Trophoblast cell (in vitro differentiated cells and primary cell): ENCODE measurements around the gene PTK6.

Source experiments
- DNase-seq, 2 donors: peaks; one replicate each; pipeline ENCODE4 v3.0.0-alpha.2; 2016
- H2AFZ ChIP-seq: 2 replicates; pipeline ENCODE4 v1.6.1; 2013; ENCODE audit warnings: low read length, moderate library complexity, mild to moderate bottlenecking; ENCODE audit not compliant: insufficient read depth, poor library complexity
- H2AK5ac ChIP-seq: 2 replicates; pipeline ENCODE4 v1.6.1; 2013; ENCODE audit warnings: mild to moderate bottlenecking, low read length
- H2BK120ac ChIP-seq: 2 replicates; pipeline ENCODE4 v1.6.1; 2013; ENCODE audit warnings: low read length, mild to moderate bottlenecking, moderate library complexity; ENCODE audit not compliant: insufficient read depth, poor library complexity
- H2BK12ac ChIP-seq: 2 replicates; pipeline ENCODE4 v1.6.1; 2013; ENCODE audit warnings: mild to moderate bottlenecking, low read length, moderate library complexity
- H2BK5ac ChIP-seq: 2 replicates; pipeline ENCODE4 v1.6.1; 2013; ENCODE audit warnings: low read length, low read depth, moderate library complexity, mild to moderate bottlenecking; ENCODE audit not compliant: poor library complexity
- H3K14ac ChIP-seq: 2 replicates; pipeline ENCODE4 v1.6.1; 2013; ENCODE audit warnings: mild to moderate bottlenecking, low read length
- H3K18ac ChIP-seq: 2 replicates; pipeline ENCODE4 v1.6.1; 2013; ENCODE audit warnings: mild to moderate bottlenecking, low read length
- H3K23ac ChIP-seq: 2 replicates; pipeline ENCODE4 v1.6.1; 2013; ENCODE audit warnings: low read length
- H3K27ac ChIP-seq: 2 replicates; pipeline ENCODE4 v1.5.1; 2013; ENCODE audit warnings: low read depth, mild to moderate bottlenecking, inconsistent platforms, low read length, moderate library complexity
- H3K27me3 ChIP-seq: 2 replicates; pipeline ENCODE4 v1.6.1; 2013; ENCODE audit warnings: inconsistent platforms, mild to moderate bottlenecking, low read length, moderate library complexity; ENCODE audit not compliant: insufficient read depth
- H3K36me3 ChIP-seq, 2 experiments: 1 replicate in 1 of 2; 2 replicates in 1 of 2; pipeline ENCODE4 v1.6.1; 2013; ENCODE audit warnings: low read length in 2 of 2, mild to moderate bottlenecking in 2 of 2, moderate library complexity in 1 of 2; ENCODE audit not compliant: insufficient read depth in 2 of 2, control insufficient read depth in 1 of 2
- H3K4ac ChIP-seq: 2 replicates; pipeline ENCODE4 v1.6.1; 2013; ENCODE audit warnings: low read depth, mild to moderate bottlenecking, low read length, moderate library complexity
- H3K4me1 ChIP-seq, 2 experiments: 1 replicate in 1 of 2; 2 replicates in 1 of 2; pipeline ENCODE4 v1.6.1; 2013; ENCODE audit warnings: low read length in 2 of 2, mild to moderate bottlenecking in 2 of 2, moderate library complexity in 1 of 2; ENCODE audit not compliant: insufficient read depth in 2 of 2, control insufficient read depth in 1 of 2
- H3K4me2 ChIP-seq: 2 replicates; pipeline ENCODE4 v1.6.1; 2013; ENCODE audit warnings: inconsistent platforms, mild to moderate bottlenecking, low read length, moderate library complexity
- H3K4me3 ChIP-seq: 2 replicates; pipeline ENCODE4 v1.5.1; 2013; ENCODE audit warnings: mild to moderate bottlenecking, low read depth, low read length, inconsistent platforms
- H3K79me1 ChIP-seq: one replicate; pipeline ENCODE4 v1.6.1; 2013; ENCODE audit warnings: low read length
- H3K79me2 ChIP-seq: 2 replicates; pipeline ENCODE4 v1.6.1; 2013; ENCODE audit warnings: low read length, mild to moderate bottlenecking; ENCODE audit not compliant: control insufficient read depth, insufficient read depth, poor library complexity
- H3K9ac ChIP-seq: 2 replicates; pipeline ENCODE4 v1.6.1; 2013; ENCODE audit warnings: mild to moderate bottlenecking, low read length
- H3K9me3 ChIP-seq: 2 replicates; pipeline ENCODE4 v1.6.1; 2013; ENCODE audit warnings: low read depth, mild to moderate bottlenecking, control low read depth, inconsistent platforms, low read length; ENCODE audit not compliant: insufficient read depth
- H4K12ac ChIP-seq: 2 replicates; pipeline ENCODE4 v1.6.1; 2013; ENCODE audit warnings: low read depth, mild to moderate bottlenecking, low read length, moderate library complexity
- H4K8ac ChIP-seq: 2 replicates; pipeline ENCODE4 v1.6.1; 2013; ENCODE audit warnings: low read depth, mild to moderate bottlenecking, low read length, moderate library complexity
- H4K91ac ChIP-seq: one replicate; pipeline ENCODE4 v1.6.1; 2013; ENCODE audit warnings: low read depth, mild to moderate bottlenecking, low read length, moderate library complexity
- WGBS: extraction: QIAGEN DNeasy Blood & Tissue Kit; methylation state at CpG from one replicate; pipeline ENCODE4 v1.1.7; 2013; ENCODE audit warnings: missing lambda C conversion rate; ENCODE audit not compliant: insufficient read length, insufficient coverage; ENCODE audit errors: extremely low coverage; 5-methylcytosine and 5-hydroxymethylcytosine counted together

PTK6 gene

GRCh38 chr20:63580796-63581461 lies 43.8 kb upstream of the PTK6 start:
- Histone ChIP-seq H3K4me1 (no peaks in the 10 kb centered on the region), H3K18ac (no peak overlapping the region), H3K4me3 (no peak overlapping the region), H3K36me3 (no peaks in the 10 kb centered on the region), H2BK5ac (no peak overlapping the region), H3K27ac (no peak overlapping the region), H4K8ac (no peak overlapping the region), H3K9me3 (no peaks in the 10 kb centered on the region), H4K12ac (no peak overlapping the region), H3K4ac (no peak overlapping the region), H3K27me3 (no peaks in the 10 kb centered on the region), H3K9ac (no peak overlapping the region), H2BK12ac (no peak overlapping the region), H3K23ac (no peak overlapping the region), H2BK120ac (no peak overlapping the region), H2AK5ac (no peak overlapping the region), H3K4me2 (no peak overlapping the region), H3K79me1 (no peaks in the 10 kb centered on the region), H4K91ac (no peak overlapping the region), H3K79me2 (no peaks in the 10 kb centered on the region), H3K14ac (no peak overlapping the region), H2AFZ (no peak overlapping the region)
- no CpG with 5 or more reads among the region's 12 CpGs for WGBS
- DNase-seq: peak; percentile 78 to 81

- peaks cover 2% of the 10 kb centered on the region for H3K79me2 ChIP-seq
- H3K9me3 ChIP-seq: no peaks in the 10 kb centered on the region
- no peak overlapping the region for H3K4me2 ChIP-seq
- peaks cover 3 to 5% of the 10 kb centered on the region in 2 experiments for H3K4me1 ChIP-seq
- H3K18ac ChIP-seq: no peak overlapping the region
- H3K79me1 ChIP-seq: peaks cover 5% of the 10 kb centered on the region
- no CpG with 5 or more reads among the region's 19 CpGs for WGBS
- no peak overlapping the region for H3K23ac ChIP-seq
- H3K4me3 ChIP-seq: no peak overlapping the region
- no peak overlapping the region for H2BK120ac ChIP-seq
- no peak overlapping the region for H4K12ac ChIP-seq
- no peaks in the 10 kb centered on the region for H3K27me3 ChIP-seq
- H2AFZ ChIP-seq: no peak overlapping the region
- no peak overlapping the region for H3K9ac ChIP-seq
- no peak overlapping the region for H2BK12ac ChIP-seq
- no peak overlapping the region for H3K14ac ChIP-seq
- no peaks in the 10 kb centered on the region for H3K36me3 ChIP-seq
- no peak for DNase-seq
- no peak overlapping the region for H3K27ac ChIP-seq
- no peak overlapping the region for H2BK5ac ChIP-seq
- no peak overlapping the region for H2AK5ac ChIP-seq
- no peak overlapping the region for H3K4ac ChIP-seq
- H4K8ac ChIP-seq: no peak overlapping the region
- no peak overlapping the region for H4K91ac ChIP-seq
These were observed 42.0 kb upstream of the PTK6 start for GRCh38 chr20:63579017-63579694.

GRCh38 chr20:63578224-63579016 lies 41.2 kb upstream of the PTK6 start:
- no peak overlapping the region for H4K8ac ChIP-seq
- H3K27ac ChIP-seq: no peak overlapping the region
- H3K4ac ChIP-seq: no peak overlapping the region
- no peak overlapping the region for H3K4me2 ChIP-seq
- H4K91ac ChIP-seq: no peak overlapping the region
- H3K18ac ChIP-seq: no peak overlapping the region
- WGBS: no CpG with 5 or more reads among the region's 26 CpGs
- H3K9me3 ChIP-seq: no peaks in the 10 kb centered on the region
- no peak overlapping the region for H3K4me3 ChIP-seq
- no peak overlapping the region for H2BK5ac ChIP-seq
- H2BK120ac ChIP-seq: no peak overlapping the region
- peaks cover 3% of the 10 kb centered on the region for H3K79me2 ChIP-seq
- H3K27me3 ChIP-seq: no peaks in the 10 kb centered on the region
- H3K9ac ChIP-seq: no peak overlapping the region
- H2AK5ac ChIP-seq: no peak overlapping the region
- no peak overlapping the region for H4K12ac ChIP-seq
- no peak overlapping the region for H2AFZ ChIP-seq
- H3K23ac ChIP-seq: no peak overlapping the region
- peaks cover 3 to 9% of the 10 kb centered on the region in 2 experiments for H3K4me1 ChIP-seq
- no peaks in the 10 kb centered on the region for H3K36me3 ChIP-seq
- DNase-seq: no peak
- no peak overlapping the region for H3K14ac ChIP-seq
- no peak overlapping the region for H2BK12ac ChIP-seq
- H3K79me1 ChIP-seq: peaks cover 8% of the 10 kb centered on the region

GRCh38 chr20:63577317-63577894 lies 40.2 kb upstream of the PTK6 start:
- no peak overlapping the region for H2BK12ac ChIP-seq
- no peak overlapping the region for H3K4ac ChIP-seq
- no peak overlapping the region for H3K27ac ChIP-seq
- H4K8ac ChIP-seq: no peak overlapping the region
- no peak overlapping the region for H3K9ac ChIP-seq
- no peak overlapping the region for H2AFZ ChIP-seq
- no peak overlapping the region for H4K12ac ChIP-seq
- no peak overlapping the region for H4K91ac ChIP-seq
- H3K9me3 ChIP-seq: no peaks in the 10 kb centered on the region
- H3K79me2 ChIP-seq: peaks cover 3% of the 10 kb centered on the region
- no peak overlapping the region for H2BK120ac ChIP-seq
- H2BK5ac ChIP-seq: no peak overlapping the region
- no peaks in the 10 kb centered on the region for H3K36me3 ChIP-seq
- H3K23ac ChIP-seq: no peak overlapping the region
- no peak overlapping the region for H3K4me3 ChIP-seq
- H3K79me1 ChIP-seq: peaks cover 8% of the 10 kb centered on the region
- H2AK5ac ChIP-seq: no peak overlapping the region
- H3K18ac ChIP-seq: no peak overlapping the region
- no peak overlapping the region for H3K14ac ChIP-seq
- H3K4me1 ChIP-seq: peaks cover 3 to 12% of the 10 kb centered on the region in 2 experiments
- no CpG with 5 or more reads among the region's 19 CpGs for WGBS
- DNase-seq: no peak
- no peaks in the 10 kb centered on the region for H3K27me3 ChIP-seq
- no peak overlapping the region for H3K4me2 ChIP-seq
